ENCODE measurements around the gene SPATA20. TPM values are rescaled to one million over a fixed set of nuclear protein-coding genes. Genes with fewer than 3 reads are reported as not detected.

The SPATA20 gene
- total RNA-seq, 2 experiments from 2014 or later, result 34.8 to 35.0 TPM

Other genes starting within 250 kb of the SPATA20 start
- gene XYLT2, start 201.0 kb upstream of the SPATA20 start, total RNA-seq, result 10 to 100 TPM; 32.0 to 33.7 TPM
- gene MRPL27, start 174.0 kb upstream of the SPATA20 start, total RNA-seq, result 10 to 100 TPM; 76.4 to 84.6 TPM
- gene EME1, start 173.9 kb upstream of the SPATA20 start, total RNA-seq, result 10 to 100 TPM; 28.1 to 30.4 TPM
- gene LRRC59, start 149.7 kb upstream of the SPATA20 start, total RNA-seq, result 100 to 1,000 TPM; 122 to 123 TPM
- gene ACSF2, start 121.0 kb upstream of the SPATA20 start, total RNA-seq, result 10 to 100 TPM; 11.3 to 14.1 TPM
- gene CHAD, start 78.3 kb upstream of the SPATA20 start, total RNA-seq, result not detected
- 10 to 100 TPM; 44.2 to 46.9 TPM for gene RSAD1, start 68.3 kb upstream of the SPATA20 start, total RNA-seq
- gene MYCBPAP, start 38.7 kb upstream of the SPATA20 start, total RNA-seq, result 1 to 10 TPM; 1.2 to 1.3 TPM
- gene EPN3, start 14.4 kb upstream of the SPATA20 start, total RNA-seq, result not detected
- under 1 TPM; 0.06 to 0.10 TPM for gene CACNA1G, start 13.5 kb downstream of the SPATA20 start, total RNA-seq
- gene ABCC3, start 87.7 kb downstream of the SPATA20 start, total RNA-seq, result not detected
- 10 to 100 TPM; 47.8 to 50.3 TPM for gene ANKRD40, start 160.7 kb downstream of the SPATA20 start, total RNA-seq
- 100 to 1,000 TPM; 107 to 112 TPM for gene LUC7L3, start 172.4 kb downstream of the SPATA20 start, total RNA-seq
- gene ANKRD40CL, start 220.3 kb downstream of the SPATA20 start, total RNA-seq, result not detected